Panc1 (cell line): ENCODE data around the gene SNRPD3. TPM values are rescaled to one million over a fixed set of nuclear protein-coding genes. Genes with fewer than 3 reads are reported as not detected.
"Not testable (repeated sequence)": the region's sequence is repeated elsewhere in the genome, so short reads cannot be mapped to it uniquely, and the experiment has no call there.

Source experiments
- ATAC-seq: fragments of 200-7000 bp; cut with Tn5 transposase; 2 replicates; pipeline ENCODE4 v1.9.1; 2020; ENCODE audit warnings: mild to moderate bottlenecking, moderate library complexity
- BruUV-seq: library from RNA; stranded (reverse); fragments of 400-500 nt; replicated peaks from 2 replicates; lab custom pipeline; 2021; lab: Mats Ljungman, UMichigan
- CTCF ChIA-PET: fragments of 300-600 bp; sonication (Branson Sonifier 250); formaldehyde crosslinking; loops from one replicate; lab custom pipeline; 2022; ENCODE audit warnings: antibody characterized with exemption; lab: Charles Lee
- POLR2A ChIA-PET: fragments of 300-600 bp; sonication (Branson Sonifier 250); formaldehyde crosslinking; loops from one replicate; lab custom pipeline; 2022; ENCODE audit warnings: antibody characterized with exemption; lab: Charles Lee
- DNase-seq: peaks from one replicate; pipeline ENCODE4 v3.0.0-alpha.2; 2010; ENCODE audit warnings: low read depth, low spot score
- H3K27ac ChIP-seq: 2 replicates; pipeline ENCODE4 v1.5.1; 2011; ENCODE audit warnings: mild to moderate bottlenecking, low read length, inconsistent platforms
- H3K27me3 ChIP-seq: fragments of 200-500 bp; sonication (Bioruptor generic); 2 replicates; pipeline ENCODE4 v1.6.0; 2014; ENCODE audit warnings: low read length, inconsistent platforms; ENCODE audit not compliant: control insufficient read depth, insufficient read depth
- H3K36me3 ChIP-seq: fragments of 200-500 bp; sonication (Bioruptor generic); 2 replicates; pipeline ENCODE4 v1.5.1; 2014; ENCODE audit warnings: inconsistent platforms, mild to moderate bottlenecking, low read length, moderate library complexity; ENCODE audit not compliant: control insufficient read depth, insufficient read depth
- H3K4me1 ChIP-seq: 2 replicates; pipeline ENCODE4 v1.5.1; 2011; ENCODE audit warnings: inconsistent platforms, mild to moderate bottlenecking, low read length, moderate library complexity; ENCODE audit not compliant: control insufficient read depth, insufficient read depth
- H3K4me3 ChIP-seq, 2 experiments: 2 replicates each; pipeline ENCODE4 v1.5.1; 2011 to 2012; ENCODE audit warnings: low read depth in 2 of 2, low read length in 2 of 2, mild to moderate bottlenecking in 2 of 2, inconsistent platforms in 1 of 2, moderate library complexity in 1 of 2
- H3K9me3 ChIP-seq: fragments of 200-500 bp; sonication (Bioruptor generic); 2 replicates; pipeline ENCODE4 v1.5.1; 2014; ENCODE audit warnings: low read depth, mild to moderate bottlenecking, inconsistent platforms, low read length, moderate library complexity; ENCODE audit not compliant: control insufficient read depth, insufficient read depth
- POLR2AphosphoS5 ChIP-seq: IDR thresholded peaks from 2 replicates; pipeline ENCODE4 v1.6.1; 2012; ENCODE audit warnings: mild to moderate bottlenecking, low read depth, low read length, moderate library complexity
- REST ChIP-seq, 2 experiments: IDR thresholded peaks; 2 replicates each; pipeline ENCODE4 v1.6.1; 2011 to 2012; ENCODE audit warnings: low read depth in 2 of 2, control low read depth in 1 of 2, low read length in 1 of 2, mild to moderate bottlenecking in 1 of 2, moderate library complexity in 1 of 2; ENCODE audit not compliant: insufficient read depth in 1 of 2
- SIN3A ChIP-seq: IDR thresholded peaks from 2 replicates; pipeline ENCODE4 v1.6.1; 2012; ENCODE audit warnings: low read depth, mild to moderate bottlenecking, low read length, moderate library complexity, borderline replicate concordance; ENCODE audit not compliant: insufficient read depth
- TCF7L2 ChIP-seq: IDR thresholded peaks from 2 replicates; pipeline ENCODE4 v1.6.1; 2011; ENCODE audit warnings: mild to moderate bottlenecking, low read depth, low read length, inconsistent platforms
- in situ Hi-C: cut with HindIII; loops from 2 replicates; pipeline ENCODE4 v1.10.0; 2016; ENCODE audit warnings: low sequenced_read_pairs, low pct_unique_long_range_greater_than_20kb
- intact Hi-C: fragments of 100-400 bp; cut with micrococcal nuclease; formaldehyde crosslinking; loops from one replicate; pipeline ENCODE4 v1.10.0; 2022; ENCODE audit not compliant: unreplicated experiment
- total RNA-seq: library from RNA; stranded (reverse); gene quantifications from one replicate; pipeline ENCODE4 v1.2.1, GENCODE V29; 2021; ENCODE audit not compliant: unreplicated experiment
- TF ChIP-seq, protein P1 (sequence below): fragments of 450-650 bp; IDR thresholded peaks from 2 replicates; pipeline ENCODE4 v1.5.1; 2017; ENCODE audit warnings: mild to moderate bottlenecking

Gene SNRPD3
- total RNA-seq, 1 experiment from 2014 or later: 89.4 TPM

- H3K36me3 ChIP-seq, BruUV-seq, ATAC-seq, H3K9me3 ChIP-seq, H3K4me1 ChIP-seq, POLR2A ChIA-PET, CTCF ChIA-PET, in situ Hi-C loops, H3K4me3 ChIP-seq, DNase-seq, intact Hi-C loops, H3K27ac ChIP-seq, H3K27me3 ChIP-seq: not testable (repeated sequence)
These were observed 44.3 kb downstream of the SNRPD3 start for GRCh38 chr22:24599958-24600715.

DNA sequence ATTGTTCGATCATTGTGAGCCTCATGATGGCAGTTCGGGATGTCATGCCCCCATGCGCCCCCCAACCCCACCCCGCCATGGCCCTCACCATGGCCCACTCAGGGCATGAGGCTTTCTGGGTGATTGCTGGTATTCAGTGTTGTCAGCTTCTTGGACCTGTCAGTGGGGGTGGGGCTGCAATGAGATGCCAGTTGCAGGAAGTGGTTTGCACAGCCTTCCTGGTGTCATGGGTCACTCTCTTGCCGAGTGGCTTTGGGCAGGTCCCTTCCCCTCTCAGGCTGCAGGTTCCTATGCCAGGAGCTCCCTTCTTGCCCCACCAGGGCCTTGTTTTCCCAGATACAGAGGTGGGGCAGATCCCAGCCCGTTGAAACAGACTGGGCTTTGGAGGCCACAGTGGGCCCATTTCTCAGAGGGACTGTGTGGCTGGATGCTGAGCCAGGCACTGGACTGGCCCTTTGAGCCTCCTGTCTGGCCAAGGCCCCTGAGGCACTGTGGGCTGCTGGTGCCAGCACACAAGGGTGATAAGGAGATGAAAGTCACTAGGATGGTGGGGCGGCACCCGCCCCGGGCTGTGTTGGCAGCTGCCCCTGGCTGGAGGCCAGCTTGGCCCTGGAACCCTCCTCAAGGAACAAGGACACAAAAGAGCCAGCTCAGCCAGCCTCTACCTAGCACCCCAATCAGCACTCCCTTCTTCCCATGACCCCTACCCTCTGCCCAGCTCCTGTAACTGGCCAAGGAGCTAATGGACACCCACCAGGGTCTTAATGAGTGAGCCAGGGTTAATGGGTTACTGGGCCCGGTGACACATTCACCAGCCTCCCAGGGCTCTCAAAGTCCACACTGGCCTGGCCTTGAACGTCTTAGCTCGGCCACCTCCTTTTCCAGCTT is 45.7 kb downstream of the SNRPD3 start:
- no peaks in the 10 kb centered on the region for H3K4me1 ChIP-seq
- ATAC-seq: no peak
- ChIA-PET POLR2A (no interaction called here), CTCF (no interaction called here)
- H3K9me3 ChIP-seq: no peaks in the 10 kb centered on the region
- no peak for DNase-seq
- TF ChIP-seq, protein P1, sequence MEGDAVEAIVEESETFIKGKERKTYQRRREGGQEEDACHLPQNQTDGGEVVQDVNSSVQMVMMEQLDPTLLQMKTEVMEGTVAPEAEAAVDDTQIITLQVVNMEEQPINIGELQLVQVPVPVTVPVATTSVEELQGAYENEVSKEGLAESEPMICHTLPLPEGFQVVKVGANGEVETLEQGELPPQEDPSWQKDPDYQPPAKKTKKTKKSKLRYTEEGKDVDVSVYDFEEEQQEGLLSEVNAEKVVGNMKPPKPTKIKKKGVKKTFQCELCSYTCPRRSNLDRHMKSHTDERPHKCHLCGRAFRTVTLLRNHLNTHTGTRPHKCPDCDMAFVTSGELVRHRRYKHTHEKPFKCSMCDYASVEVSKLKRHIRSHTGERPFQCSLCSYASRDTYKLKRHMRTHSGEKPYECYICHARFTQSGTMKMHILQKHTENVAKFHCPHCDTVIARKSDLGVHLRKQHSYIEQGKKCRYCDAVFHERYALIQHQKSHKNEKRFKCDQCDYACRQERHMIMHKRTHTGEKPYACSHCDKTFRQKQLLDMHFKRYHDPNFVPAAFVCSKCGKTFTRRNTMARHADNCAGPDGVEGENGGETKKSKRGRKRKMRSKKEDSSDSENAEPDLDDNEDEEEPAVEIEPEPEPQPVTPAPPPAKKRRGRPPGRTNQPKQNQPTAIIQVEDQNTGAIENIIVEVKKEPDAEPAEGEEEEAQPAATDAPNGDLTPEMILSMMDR: no peak
- TF ChIP-seq TCF7L2 (no peak), POLR2AphosphoS5 (no peak), SIN3A (no peak), REST (IDR thresholded peaks at IDR 0.05; ENCODE audit: insufficient read depth in 1 of 2, low read depth in 2 of 2, low read length in 1 of 2) (no peak)
- no peaks in the 10 kb centered on the region for H3K36me3 ChIP-seq
- in situ Hi-C loops: no loop called here
- H3K4me3 ChIP-seq: no peak overlapping the region
- intact Hi-C loops: no loop called here
- BruUV-seq: no TSS peak
- H3K27me3 ChIP-seq: no peaks in the 10 kb centered on the region
- no peak overlapping the region for H3K27ac ChIP-seq

DNA sequence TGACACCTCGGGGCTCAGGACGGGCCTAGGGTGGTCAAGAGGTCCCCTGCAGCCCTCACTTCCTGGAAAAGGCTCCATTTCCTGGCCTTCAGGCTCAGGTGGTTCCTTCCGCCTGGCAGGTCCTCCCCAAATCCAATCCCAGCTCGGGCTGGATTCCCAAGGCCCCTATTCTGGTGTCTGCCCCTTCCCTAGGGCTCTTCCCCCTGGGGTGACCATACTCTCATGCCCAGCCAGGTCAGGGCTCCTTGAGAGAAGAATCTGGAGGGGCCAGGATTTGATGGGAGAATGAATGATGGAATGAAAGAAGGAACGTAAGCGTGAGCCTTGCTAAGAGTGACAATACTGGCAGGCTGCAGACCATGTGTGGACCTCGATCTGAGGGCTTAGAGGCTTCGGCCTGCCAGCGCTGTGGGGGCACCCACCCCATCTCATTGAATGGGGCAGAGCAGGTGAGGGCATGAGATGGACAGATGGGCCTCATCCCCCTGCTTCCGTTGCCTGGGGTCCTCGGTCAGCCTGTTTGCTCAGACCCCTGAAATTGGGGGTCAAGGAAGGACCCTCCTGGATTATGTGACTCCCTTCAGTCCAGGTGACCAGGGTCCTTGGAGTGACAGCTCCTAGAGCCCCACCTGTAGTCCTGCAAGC is 46.4 kb downstream of the SNRPD3 start:
- intact Hi-C loops, H3K9me3 ChIP-seq, H3K36me3 ChIP-seq, DNase-seq, H3K27ac ChIP-seq, ATAC-seq, BruUV-seq, POLR2A ChIA-PET, CTCF ChIA-PET, H3K4me1 ChIP-seq, in situ Hi-C loops, H3K4me3 ChIP-seq, H3K27me3 ChIP-seq: not testable (repeated sequence)

GRCh38 chr22:24602847-24603769 is 47.3 kb downstream of the SNRPD3 start, which contains the start of gene GGT1:
TSS of gene GGT1 (plus strand) at chr22:24603193. CDS start at chr22:24611082, 7,889 bp downstream.
- H3K27ac ChIP-seq, DNase-seq, POLR2A ChIA-PET, intact Hi-C loops, H3K27me3 ChIP-seq, H3K36me3 ChIP-seq, in situ Hi-C loops, H3K9me3 ChIP-seq, BruUV-seq, H3K4me1 ChIP-seq, CTCF ChIA-PET: not testable (repeated sequence)
- peak; percentile 4; the same call in 1 of the 2 replicates for ATAC-seq
- H3K4me3 ChIP-seq: peak within 1 kb of the TSS in 1 of 2 experiments; percentile 23; a peak in 1 of 4 replicates
